HG03139 (cell line): ENCODE results near the gene GBX1.

Experiments
- ATAC-seq: cut with Tn5 transposase; IDR thresholded peaks from one replicate; pipeline ENCODE4 v1.9.1; 2021; ENCODE audit not compliant: unreplicated experiment

The GBX1 gene

DNA sequence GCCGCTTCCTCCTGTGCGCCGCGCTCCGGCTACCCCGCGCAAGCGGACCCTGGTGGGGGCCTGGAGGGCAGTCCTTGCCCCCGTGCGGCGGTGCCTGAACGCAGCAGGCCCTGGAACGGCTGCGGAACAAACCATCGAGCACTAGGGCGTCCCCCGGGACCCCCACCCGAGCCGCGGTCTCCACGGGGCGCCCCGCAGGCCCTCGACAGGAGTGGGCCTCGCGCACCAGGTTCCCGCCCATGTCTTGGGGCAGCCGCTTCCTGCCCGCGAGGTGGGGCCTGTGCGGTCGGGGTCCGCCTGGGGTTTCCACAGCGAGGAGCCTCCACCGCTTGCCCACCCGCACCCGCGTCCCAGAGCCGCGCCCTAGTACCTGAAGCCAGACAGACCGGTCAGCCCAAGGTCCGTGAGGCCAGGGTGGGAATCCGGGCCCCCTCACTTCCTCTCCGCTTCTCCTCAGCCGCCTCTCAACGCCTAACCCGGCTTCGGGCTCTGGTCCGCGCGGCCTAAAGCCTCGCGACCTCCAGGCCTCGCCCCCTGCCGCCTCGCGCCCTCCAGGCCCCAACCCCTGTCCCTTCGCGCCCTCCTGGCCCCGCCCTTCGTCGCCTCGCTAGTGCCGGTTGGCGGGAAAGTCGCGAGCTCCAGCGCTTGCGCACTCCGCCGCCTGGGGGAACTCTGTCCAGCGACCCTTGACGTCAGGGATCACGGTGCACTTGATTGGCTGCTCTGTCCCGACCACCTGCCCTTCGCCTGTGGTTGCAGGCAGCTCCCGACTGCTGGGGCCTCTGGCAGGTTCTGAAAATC, 7.0 kb upstream of the GBX1 start:
- ATAC-seq: no peak

DNA sequence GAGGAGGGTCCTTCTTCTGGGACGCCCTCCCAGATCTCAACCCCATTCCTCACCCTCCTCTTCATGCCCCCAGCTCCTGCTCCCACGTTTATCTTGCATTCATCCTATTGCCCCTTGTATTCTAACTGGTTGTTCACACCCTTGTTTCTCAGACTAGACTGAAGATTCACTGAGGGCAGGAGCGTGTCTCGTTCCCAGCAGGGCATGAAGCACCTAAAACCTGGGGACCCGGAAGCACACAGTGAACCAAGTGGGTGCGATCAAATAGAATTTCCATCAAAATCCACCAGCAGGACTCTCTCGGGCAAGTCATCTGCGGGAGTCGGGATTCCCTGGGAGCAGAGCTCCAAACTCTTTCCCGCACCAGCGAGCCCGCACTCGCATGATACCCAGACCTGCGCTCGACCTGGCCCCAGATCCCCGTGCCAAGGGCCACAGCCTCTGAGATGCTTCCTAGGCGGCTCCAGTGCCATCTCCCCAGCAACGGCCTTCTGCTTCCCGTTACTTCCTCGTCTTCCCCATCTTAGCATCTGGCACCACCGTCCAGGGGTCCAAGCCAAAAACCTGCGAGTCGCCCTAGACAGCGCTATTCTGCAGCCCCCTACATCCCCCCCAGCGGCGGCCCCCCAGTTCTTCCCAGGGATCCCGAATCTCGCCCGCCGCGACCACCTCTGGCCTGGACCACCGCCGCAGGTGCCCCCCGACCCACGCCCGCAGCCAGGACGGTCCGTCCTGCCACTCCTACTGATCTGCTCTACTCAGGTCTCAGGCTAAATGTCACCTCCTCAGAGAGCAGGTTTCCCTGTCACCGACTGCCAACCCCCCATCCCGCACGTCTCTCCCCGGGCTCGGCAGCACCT, 6.1 kb upstream of the GBX1 start:
- no peak for ATAC-seq

DNA sequence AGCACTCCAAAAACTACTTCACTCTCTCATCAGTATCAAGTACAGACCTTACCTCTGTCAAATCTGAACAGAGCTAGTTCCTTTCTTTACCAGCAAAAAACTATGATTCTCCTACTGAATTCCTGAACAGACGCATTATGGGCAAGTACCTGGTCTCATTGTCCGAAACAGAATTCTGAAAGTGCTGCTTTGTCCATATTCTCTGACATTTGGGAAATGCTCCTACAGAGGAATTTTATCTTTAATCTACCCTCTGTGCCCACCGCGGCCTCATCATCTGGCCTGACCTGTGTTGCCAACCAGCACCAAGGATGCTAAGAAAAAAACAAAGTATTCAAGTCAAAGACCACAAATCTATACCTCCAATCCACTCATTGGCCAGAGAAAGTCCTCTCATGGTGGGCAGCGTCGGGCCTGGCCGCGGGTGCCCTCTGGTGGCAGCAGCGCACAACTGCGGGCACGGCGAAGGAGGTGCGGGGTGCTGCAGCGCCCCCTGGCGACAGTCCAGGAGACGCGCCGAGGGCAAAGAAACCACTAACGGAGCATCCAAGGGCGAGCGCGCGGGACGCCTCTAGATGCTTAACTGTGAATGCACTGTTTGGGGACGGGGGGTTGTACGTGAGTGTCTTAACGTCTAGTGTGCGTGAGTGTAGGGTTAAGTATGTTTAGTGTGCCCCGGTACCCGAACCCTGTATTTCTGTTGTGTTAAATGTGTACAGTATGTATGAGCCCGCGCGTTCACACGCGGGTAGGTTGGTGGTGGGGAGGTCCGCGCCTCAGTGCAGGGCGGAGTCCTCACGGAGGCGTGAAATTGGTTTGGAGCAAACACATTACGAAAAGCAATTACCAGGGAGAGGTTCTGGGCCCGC, 5.0 kb upstream of the GBX1 start:
- no peak for ATAC-seq

DNA sequence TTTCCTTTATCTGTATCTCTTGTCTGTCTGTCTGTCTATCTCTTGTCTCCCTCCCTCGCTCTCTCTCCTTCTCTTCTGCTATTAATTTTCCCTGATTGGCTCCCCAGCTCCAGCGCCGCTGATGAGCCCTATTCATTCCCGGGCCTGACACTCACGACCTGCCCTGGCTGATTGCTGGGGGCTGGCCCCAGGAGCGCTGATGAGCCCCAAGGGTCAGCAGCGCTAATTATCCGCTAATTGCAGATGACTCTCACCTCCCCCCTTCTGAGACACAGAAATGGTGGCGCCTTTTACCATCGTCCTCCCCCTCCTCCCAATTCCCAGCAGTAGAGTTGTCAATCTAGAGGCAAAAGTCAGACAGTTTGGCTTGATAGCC, 1.3 kb upstream of the GBX1 start:
- no peak for ATAC-seq

DNA sequence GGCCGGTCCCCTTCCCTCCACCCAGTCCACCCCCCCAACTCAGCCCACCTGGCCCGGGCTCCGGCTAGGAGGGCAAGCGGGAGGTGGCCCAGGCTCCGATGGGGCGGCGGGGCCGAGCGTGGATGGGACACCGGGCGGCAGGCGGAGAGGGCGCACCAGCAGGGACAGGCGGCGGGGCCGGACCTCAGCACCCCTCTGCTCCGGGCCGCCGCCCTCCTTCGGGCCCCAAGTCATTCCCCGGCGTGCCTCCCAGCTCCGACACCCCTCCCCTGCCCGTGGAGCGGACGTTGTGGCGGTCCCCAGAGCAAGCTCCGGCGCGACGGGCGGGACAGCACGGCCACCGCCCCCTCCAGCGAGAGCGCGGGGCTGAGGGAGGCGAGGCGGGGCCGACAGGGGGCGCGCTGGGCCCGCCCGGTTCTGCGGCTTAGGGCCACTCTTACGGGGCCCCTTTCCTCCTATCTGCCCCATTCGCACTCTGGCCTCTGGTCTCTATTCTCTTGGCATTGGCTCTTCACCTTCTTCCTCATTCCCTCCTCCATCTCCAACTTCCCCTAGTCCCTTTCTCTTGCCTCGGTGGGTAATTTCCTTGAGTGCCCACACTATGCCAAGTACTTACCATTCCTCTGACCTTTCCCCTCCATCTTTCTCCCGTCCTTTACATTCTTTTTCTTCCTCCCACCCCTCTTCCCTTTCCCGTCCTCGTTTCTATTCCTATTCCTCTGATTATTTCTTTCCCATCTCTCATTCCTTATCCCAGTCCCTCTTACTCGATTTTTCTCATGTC, 701 bp upstream of the GBX1 start:
- no peak for ATAC-seq

DNA sequence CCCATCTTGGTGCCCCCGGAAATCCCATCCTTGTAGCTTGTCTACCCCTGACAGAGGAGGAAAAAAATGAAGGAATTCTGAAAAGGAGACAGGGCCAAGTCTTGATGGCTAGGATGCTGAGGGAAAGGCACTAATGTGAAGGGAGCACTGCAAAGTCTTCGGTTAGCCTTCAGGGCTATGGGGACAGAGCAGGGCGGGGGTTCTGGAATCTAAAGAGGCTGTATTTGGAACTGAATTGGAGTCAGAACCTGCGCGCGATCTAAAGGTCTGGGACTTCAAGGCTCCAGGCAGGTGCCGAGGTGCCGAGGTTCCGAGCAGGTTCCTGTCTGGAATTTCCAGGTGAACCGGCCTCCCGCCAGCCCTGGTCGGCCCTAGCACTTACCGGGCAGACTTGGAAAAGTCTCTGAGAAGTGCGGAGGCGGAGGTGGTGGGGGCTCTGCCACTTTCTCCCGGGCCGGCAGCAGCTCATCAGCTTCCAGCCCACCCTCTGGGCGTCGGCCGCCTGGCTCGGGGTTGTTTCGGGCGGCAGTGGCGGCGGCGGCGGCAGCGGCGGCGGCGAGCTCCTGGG, 781 bp downstream of the GBX1 start:
- ATAC-seq: no peak

DNA sequence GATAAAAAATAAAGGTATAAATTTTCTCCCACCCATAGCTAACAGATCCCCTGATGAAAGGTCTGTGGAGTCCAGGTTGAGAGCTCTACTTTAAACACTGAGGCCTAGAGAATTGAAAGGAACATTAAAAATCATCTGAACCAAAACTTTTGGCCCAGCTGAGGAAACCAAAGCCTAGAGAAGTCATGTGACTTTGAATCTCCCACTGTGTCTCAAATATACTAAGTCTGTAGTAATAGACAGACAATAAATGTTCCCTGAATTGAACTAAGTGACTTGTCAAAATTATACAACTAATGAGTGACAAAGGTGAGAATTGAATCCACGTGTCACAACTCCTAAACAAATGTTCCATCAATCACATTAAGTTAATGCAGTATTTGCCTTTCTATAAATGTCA, 5.7 kb downstream of the GBX1 start:
- ATAC-seq: no peak

DNA sequence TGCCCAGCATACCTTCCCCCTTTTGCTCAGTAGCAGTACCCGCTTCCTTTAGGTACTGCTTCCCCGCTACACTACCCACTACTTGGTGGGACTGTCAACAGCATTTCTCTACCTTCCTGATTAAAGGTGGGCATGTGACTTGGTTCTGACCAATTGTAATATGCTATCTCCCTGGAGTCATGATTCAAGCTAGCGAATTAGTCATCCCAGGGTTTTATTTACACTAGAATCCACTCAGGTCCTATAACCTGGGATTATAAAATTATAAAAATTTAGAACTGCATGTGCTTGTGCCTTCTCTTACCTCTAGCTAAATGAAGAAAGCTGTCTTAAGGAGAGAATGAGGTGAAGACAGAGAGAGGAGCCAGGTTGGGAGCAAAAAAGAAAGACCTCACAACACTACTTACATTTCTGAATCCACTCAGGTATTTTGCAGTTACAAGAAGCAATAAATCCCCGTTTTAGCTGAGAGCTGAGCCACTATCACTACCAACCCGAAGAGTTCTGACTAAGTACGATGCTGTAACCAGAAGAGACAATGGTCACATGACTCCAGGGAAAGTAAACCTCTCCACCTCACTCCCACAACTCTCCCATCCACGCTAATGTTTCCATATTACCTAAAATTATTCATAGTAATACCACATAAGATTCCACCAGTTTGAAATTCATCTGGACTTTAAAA, 9.7 kb downstream of the GBX1 start:
- ATAC-seq: no peak

DNA sequence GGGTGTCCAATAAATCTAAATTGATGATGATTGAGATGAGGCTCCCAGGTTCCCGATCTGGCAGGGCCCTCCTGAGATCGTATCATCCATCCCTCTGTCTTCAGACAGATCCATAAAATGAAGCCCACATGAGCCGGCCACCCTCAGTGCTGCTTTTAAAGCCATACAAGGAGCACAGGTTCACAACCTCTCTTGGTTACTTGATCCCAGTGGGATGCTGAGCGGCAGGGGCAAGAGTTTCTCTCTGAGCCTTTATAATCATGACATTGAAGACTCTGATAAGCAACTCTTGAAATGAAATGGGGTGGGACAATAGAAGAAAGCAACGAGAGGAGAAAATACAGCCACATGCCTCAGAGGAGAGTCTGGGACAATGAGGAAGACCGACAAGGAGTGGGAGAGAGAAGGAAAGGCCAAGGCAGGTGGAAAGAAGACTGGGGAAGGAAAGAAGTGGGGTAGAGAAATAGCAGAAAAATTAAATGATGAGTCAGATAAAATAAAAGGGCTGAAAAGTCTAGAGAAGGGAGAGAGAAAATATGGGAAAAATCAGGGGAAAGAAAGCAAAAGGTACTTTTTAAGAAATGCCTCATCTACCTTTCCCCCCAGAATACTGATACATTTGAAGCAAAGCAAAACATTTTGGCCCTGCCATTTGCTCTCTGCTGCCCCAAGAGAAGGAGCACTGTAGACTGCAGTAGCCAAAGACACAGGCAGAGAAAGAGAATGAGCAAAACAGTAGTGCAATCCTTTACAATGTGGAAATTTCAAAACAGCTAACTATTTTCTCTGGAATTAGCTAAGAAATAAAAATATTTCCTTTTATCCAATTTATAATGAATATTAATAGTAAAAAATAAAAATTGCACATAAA, 14.6 kb downstream of the GBX1 start:
- no peak for ATAC-seq

DNA sequence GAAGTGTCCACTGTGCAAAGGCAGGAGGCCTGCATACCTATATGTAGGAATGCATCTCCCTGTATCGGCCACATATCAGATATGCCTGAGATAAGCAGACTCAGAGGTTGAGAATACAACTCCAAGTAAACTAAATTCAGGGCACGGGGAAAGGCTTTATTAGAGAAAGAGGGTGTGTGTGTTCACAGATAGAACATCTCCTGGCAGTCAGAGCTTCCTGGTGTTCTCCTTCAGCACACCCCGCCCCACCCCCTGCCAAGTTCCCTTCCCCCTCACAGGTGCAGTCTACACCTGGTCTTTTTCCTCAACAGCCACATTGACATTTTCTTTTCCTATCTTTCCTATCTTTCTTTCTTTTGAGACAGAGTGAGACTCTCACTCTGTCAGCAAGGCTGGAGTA, 17.1 kb downstream of the GBX1 start:
- no peak for ATAC-seq

DNA sequence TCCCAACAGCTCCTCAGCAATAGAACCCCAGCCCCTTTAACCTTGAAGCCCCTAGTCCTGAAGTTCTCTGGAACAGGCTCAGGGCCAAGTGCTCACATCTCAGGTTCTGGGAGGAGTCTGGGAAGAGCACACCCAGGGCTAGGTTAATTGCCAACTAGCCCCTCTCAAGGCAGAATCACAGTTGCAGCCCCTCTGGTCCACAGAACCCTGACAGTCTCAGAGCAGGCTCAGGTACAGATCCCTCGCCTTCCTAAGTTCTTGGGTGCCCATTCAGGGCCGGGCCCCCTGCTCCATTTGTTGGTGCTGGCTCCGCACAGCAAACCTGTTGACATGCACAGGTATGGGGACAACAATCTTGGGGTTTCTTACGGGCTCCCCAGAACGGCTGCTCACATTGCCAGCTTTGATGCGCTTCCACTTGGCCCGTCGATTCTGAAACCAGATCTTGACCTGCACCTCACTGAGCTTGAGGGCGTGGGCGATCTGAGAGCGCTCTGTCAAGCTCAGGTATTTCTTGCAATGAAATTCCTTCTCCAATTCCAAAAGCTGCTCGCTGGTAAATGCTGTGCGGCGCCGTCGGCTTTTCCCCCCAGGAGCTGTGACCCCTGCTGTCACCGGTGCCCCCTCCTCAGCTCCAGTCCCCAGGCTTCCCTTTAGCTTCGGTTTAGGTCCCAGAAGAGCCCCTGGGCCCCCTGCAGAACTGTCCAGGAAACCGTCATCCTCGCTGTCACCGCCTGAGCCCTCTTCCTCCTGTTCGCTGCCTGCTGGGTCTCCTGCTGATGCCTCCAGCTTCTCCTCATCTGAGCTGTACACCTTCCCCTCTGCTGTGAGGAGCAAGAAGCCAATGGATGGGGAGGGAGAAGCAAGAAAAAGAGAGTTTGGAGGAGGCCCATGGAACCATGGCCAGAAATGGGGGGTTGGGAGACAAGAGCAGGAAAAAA, 18.9 kb downstream of the GBX1 start:
- ATAC-seq: no peak

DNA sequence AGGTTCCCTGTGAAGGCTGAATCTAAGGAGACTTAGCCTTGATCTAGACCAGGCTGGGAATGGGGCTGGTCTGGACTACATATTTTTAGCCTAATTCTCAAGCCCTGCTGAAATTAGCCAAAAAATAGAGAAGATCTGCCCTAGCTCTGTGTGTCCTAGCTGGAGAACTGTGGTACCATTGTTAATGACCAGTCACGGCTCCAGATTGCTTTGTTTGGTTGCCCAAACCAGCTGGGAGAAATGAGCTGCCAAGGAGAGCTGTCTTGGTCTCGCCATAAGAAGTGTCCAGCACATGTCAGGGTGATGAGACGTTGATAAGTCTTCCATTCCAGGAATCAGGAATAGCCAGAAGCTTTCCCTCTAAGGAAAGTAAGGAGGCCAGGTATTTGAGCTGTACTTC, 20.7 kb downstream of the GBX1 start:
- ATAC-seq: no peak

DNA sequence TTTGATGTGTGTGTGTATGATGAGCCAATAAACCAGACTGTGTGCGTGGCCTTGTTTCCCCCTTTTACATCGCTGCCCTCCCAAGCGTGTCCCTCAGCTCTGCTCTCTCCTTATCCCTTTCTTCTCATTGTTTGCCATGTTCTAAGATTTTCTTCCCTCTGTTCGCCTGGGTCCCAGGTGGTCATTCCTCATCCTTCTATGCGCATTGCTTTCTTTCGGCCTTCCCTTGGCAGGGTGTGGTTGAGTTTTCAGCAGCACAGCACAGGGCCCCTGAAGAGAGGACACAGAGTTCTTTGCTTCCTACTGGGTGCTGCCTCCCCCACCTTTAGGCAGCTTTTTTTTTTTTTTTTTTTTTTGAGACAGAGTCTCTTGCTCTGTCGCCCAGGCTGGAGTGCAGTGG, 23.1 kb downstream of the GBX1 start:
- no peak for ATAC-seq

DNA sequence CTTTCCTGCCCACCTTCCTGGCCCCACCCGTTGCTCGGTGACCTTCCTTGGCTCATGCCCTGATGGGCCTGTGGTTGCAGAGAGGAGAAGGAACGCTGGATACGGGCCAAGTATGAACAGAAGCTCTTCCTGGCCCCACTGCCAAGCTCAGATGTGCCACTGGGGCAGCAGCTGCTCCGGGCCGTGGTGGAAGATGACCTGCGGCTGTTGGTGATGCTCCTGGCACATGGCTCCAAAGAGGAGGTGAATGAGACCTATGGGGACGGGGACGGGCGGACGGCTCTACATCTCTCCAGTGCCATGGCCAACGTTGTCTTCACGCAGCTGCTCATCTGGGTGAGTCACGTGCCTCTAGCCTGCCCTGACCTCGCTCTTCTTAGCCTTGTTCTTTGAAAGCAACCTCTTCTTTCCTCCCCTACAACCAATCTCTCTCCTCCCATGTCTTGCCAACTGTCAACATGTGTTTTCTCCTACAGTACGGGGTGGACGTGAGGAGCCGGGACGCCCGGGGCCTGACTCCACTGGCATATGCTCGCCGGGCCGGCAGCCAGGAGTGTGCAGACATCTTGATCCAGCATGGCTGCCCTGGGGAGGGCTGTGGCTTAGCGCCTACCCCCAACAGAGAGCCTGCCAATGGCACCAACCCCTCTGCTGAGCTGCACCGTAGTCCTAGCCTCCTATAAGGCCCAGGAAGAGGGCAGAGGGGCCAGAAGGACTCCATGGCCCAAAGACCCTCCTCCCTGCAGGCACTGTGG, 24.1 kb downstream of the GBX1 start:
- ATAC-seq: no peak

DNA sequence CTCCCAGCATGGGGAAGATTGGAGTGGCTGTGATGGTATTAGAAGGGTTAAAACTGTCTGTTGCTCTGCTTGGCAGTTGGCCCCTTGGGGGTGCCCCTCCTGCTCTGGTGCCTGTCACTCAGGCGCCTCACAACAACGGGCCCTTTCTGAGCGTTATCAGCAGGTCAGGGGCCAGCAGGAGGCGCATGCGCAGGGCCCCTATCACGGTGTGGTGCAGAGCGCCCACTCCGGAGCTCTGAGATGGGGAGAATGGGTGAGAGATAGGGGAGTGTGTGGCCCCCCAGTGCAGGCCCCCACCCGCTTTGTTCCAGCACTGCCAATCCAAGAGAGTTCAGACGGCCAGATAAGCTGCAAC, 24.8 kb downstream of the GBX1 start:
- ATAC-seq: no peak

DNA sequence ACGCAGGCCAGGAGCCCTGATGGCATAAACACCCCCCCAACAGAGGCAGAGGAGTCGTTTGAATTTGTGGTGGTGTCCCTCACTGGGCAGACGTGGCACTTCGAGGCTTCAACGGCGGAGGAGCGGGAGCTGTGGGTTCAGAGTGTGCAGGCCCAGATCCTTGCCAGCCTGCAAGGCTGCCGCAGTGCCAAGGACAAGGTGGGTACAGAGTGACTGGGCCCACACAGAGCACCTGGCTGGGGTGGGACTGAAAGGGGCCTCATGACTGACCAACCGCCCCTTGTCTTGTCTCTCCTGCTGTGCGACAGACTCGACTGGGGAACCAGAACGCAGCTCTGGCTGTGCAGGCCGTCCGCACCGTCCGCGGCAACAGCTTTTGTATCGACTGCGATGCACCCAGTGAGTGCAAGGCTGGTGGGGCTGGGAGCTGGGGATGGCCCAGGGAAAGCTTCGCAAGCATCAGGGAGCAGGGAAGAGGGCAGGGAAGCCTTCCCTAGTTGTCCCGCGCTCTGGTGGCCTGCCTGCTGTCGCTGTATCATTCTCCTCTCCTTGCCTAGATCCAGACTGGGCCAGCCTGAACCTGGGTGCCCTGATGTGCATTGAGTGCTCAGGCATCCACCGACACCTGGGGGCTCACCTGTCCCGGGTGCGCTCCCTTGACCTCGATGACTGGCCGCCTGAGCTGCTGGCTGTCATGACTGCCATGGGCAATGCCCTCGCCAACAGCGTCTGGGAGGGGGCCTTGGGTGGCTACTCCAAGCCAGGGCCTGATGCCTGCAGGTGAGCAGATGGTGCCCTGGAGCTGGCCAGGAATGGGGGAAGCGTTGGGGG, 25.4 kb downstream of the GBX1 start:
- no peak for ATAC-seq
